ENCODE measurements around the gene CADPS. TPM values are rescaled to one million over a fixed set of nuclear protein-coding genes. Genes with fewer than 3 reads are reported as not detected.

Gene CADPS
- total and polyA plus RNA-seq, 5 experiments from 2014 or later: not detected

GRCh38 chr3:62892045-62892444, 16.8 kb upstream of the CADPS start:
- ATAC-seq: no peak
- H3K27ac Mint-ChIP-seq: no peak overlapping the region
- H3K27me3 Mint-ChIP-seq: peaks cover 0 to 5% (median 0%) of the 10 kb centered on the region in 5 donors
- peaks cover 0 to 9% (median 0%) of the 10 kb centered on the region in 9 donors for H3K9me3 Mint-ChIP-seq
- no peak for DNase-seq
- no peak overlapping the region for H3K4me3 Mint-ChIP-seq
- POLR2A ChIA-PET: no interaction called here
- no peaks in the 10 kb centered on the region for H3K4me1 Mint-ChIP-seq
- no peaks in the 10 kb centered on the region for H3K36me3 Mint-ChIP-seq

- DNase-seq (no peak), ATAC-seq (no peak)
- Mint-ChIP-seq H3K9me3 (peaks cover 0 to 7% (median 0%) of the 10 kb centered on the region in 9 donors), H3K4me1 (no peaks in the 10 kb centered on the region), H3K4me3 (no peak overlapping the region), H3K27me3 (peaks cover 0 to 4% (median 0%) of the 10 kb centered on the region in 5 donors), H3K27ac (no peak overlapping the region), H3K36me3 (no peaks in the 10 kb centered on the region)
- POLR2A ChIA-PET: no interaction called here
Measured at GRCh38 chr3:62888778-62889177, 13.6 kb upstream of the CADPS start.

- peaks cover 0 to 4% (median 0%) of the 10 kb centered on the region in 9 donors for H3K9me3 Mint-ChIP-seq
Measured at GRCh38 chr3:62888180-62888579, 13.0 kb upstream of the CADPS start.

GRCh38 chr3:62885136-62885535, 9.9 kb upstream of the CADPS start:
- peaks cover 0 to 12% (median 3%) of the 10 kb centered on the region in 5 donors for H3K27me3 Mint-ChIP-seq
- DNase-seq (no peak), ATAC-seq (no peak)
- peaks cover 0 to 7% (median 0%) of the 10 kb centered on the region in 9 donors for H3K9me3 Mint-ChIP-seq
- H3K36me3 Mint-ChIP-seq: no peaks in the 10 kb centered on the region
- H3K27ac Mint-ChIP-seq: no peak overlapping the region
- POLR2A ChIA-PET: no interaction called here
- no peaks in the 10 kb centered on the region for H3K4me1 Mint-ChIP-seq
- no peak overlapping the region for H3K4me3 Mint-ChIP-seq

More at GRCh38 chr3:62888180-62888579, 13.0 kb upstream of the CADPS start:
- H3K27ac Mint-ChIP-seq: no peak overlapping the region
- H3K27me3 Mint-ChIP-seq: peaks cover 0 to 4% (median 0%) of the 10 kb centered on the region in 5 donors
- POLR2A ChIA-PET: no interaction called here
- ATAC-seq (no peak), DNase-seq (no peak)
- H3K4me1 Mint-ChIP-seq: no peaks in the 10 kb centered on the region
- H3K4me3 Mint-ChIP-seq: no peak overlapping the region
- no peaks in the 10 kb centered on the region for H3K36me3 Mint-ChIP-seq

- POLR2A ChIA-PET: no interaction called here
- DNase-seq (no peak), ATAC-seq (no peak)
- Mint-ChIP-seq H3K27ac (no peak overlapping the region), H3K4me3 (no peak overlapping the region), H3K4me1 (no peaks in the 10 kb centered on the region), H3K9me3 (peaks cover 0 to 7% (median 2%) of the 10 kb centered on the region in 9 donors), H3K27me3 (peaks cover 0 to 17% (median 3%) of the 10 kb centered on the region in 5 donors), H3K36me3 (no peaks in the 10 kb centered on the region)
Measured at GRCh38 chr3:62884096-62884870, 9.1 kb upstream of the CADPS start.

- no peak overlapping the region for H3K27ac Mint-ChIP-seq
- peaks cover 0 to 7% (median 2%) of the 10 kb centered on the region in 9 donors for H3K9me3 Mint-ChIP-seq
- no peaks in the 10 kb centered on the region for H3K36me3 Mint-ChIP-seq
- DNase-seq (no peak), ATAC-seq (no peak)
- POLR2A ChIA-PET: no interaction called here
- no peaks in the 10 kb centered on the region for H3K4me1 Mint-ChIP-seq
- peaks cover 0 to 17% (median 9%) of the 10 kb centered on the region in 5 donors for H3K27me3 Mint-ChIP-seq
- H3K4me3 Mint-ChIP-seq: no peak overlapping the region
Measured at GRCh38 chr3:62882676-62883200, 7.5 kb upstream of the CADPS start.

- peaks cover 19 to 69% (median 45%) of the 10 kb centered on the region in 5 donors for H3K27me3 Mint-ChIP-seq
- peaks cover 3 to 10% (median 3%) of the 10 kb centered on the region in 3 donors for H3K36me3 Mint-ChIP-seq
- ATAC-seq (no peak), DNase-seq (no peak)
- H3K4me1 Mint-ChIP-seq: peaks cover 0 to 2% (median under 1%) of the 10 kb centered on the region in 4 donors
- POLR2A ChIA-PET: no interaction called here
- H3K27ac Mint-ChIP-seq: no peak overlapping the region
- no peak overlapping the region for H3K4me3 Mint-ChIP-seq
- H3K9me3 Mint-ChIP-seq: peaks cover 0 to 25% (median 6%) of the 10 kb centered on the region in 9 donors
Measured at GRCh38 chr3:62876064-62876463, 848 bp upstream of the CADPS start.

GRCh38 chr3:62875558-62876002, 364 bp upstream of the CADPS start:
- no peak for DNase-seq
- Mint-ChIP-seq H3K27ac (no peak overlapping the region), H3K4me1 (peaks cover 0 to 2% (median under 1%) of the 10 kb centered on the region in 4 donors), H3K36me3 (peaks cover 3 to 11% (median 3%) of the 10 kb centered on the region in 3 donors), H3K4me3 (no peak overlapping the region), H3K27me3 (peaks cover 19 to 67% (median 42%) of the 10 kb centered on the region in 5 donors), H3K9me3 (peaks cover 0 to 25% (median 6%) of the 10 kb centered on the region in 9 donors)
- POLR2A ChIA-PET: no interaction called here
- no peak for ATAC-seq

GRCh38 chr3:62873761-62874710, 1.2 kb downstream of the CADPS start:
- H3K27ac Mint-ChIP-seq: no peak overlapping the region
- DNase-seq: no peak
- ATAC-seq: no peak

GRCh38 chr3:62873451-62873760, 1.8 kb downstream of the CADPS start:
- Mint-ChIP-seq H3K36me3 (peaks cover 3 to 15% (median 3%) of the 10 kb centered on the region in 3 donors), H3K4me1 (peaks cover 0 to 2% (median under 1%) of the 10 kb centered on the region in 4 donors), H3K4me3 (peak overlapping the region in 1 of 10 donors; percentile 13), H3K27ac (no peak overlapping the region), H3K27me3 (peaks cover 19 to 56% (median 40%) of the 10 kb centered on the region in 5 donors), H3K9me3 (peaks cover 0 to 25% (median 6%) of the 10 kb centered on the region in 9 donors)
- POLR2A ChIA-PET: no interaction called here
- no peak for ATAC-seq
- DNase-seq: no peak

More at GRCh38 chr3:62873761-62874710, 1.2 kb downstream of the CADPS start:
- POLR2A ChIA-PET: no interaction called here
- H3K36me3 Mint-ChIP-seq: peaks cover 3 to 15% (median 3%) of the 10 kb centered on the region in 3 donors
- H3K4me3 Mint-ChIP-seq: peak overlapping the region in 1 of 10 donors; percentile 13
- peaks cover 0 to 25% (median 6%) of the 10 kb centered on the region in 9 donors for H3K9me3 Mint-ChIP-seq
- peaks cover 19 to 56% (median 42%) of the 10 kb centered on the region in 5 donors for H3K27me3 Mint-ChIP-seq
- H3K4me1 Mint-ChIP-seq: peaks cover 0 to 2% (median under 1%) of the 10 kb centered on the region in 4 donors

GRCh38 chr3:62872318-62872717, 2.9 kb downstream of the CADPS start:
- peaks cover 0 to 22% (median 6%) of the 10 kb centered on the region in 9 donors for H3K9me3 Mint-ChIP-seq
- peaks cover 0 to 2% (median under 1%) of the 10 kb centered on the region in 4 donors for H3K4me1 Mint-ChIP-seq
- DNase-seq (no peak), ATAC-seq (no peak)
- H3K4me3 Mint-ChIP-seq: no peak overlapping the region
- no peak overlapping the region for H3K27ac Mint-ChIP-seq
- peaks cover 19 to 49% (median 37%) of the 10 kb centered on the region in 5 donors for H3K27me3 Mint-ChIP-seq
- POLR2A ChIA-PET: no interaction called here
- H3K36me3 Mint-ChIP-seq: peaks cover 3 to 15% (median 3%) of the 10 kb centered on the region in 3 donors

GRCh38 chr3:62870321-62870720, 4.9 kb downstream of the CADPS start:
- no peak for DNase-seq
- Mint-ChIP-seq H3K4me1 (peaks cover 0 to 2% (median under 1%) of the 10 kb centered on the region in 4 donors), H3K27ac (no peak overlapping the region), H3K9me3 (peaks cover 0 to 10% (median 4%) of the 10 kb centered on the region in 9 donors), H3K4me3 (no peak overlapping the region), H3K36me3 (peaks cover under 1 to 5% (median 3%) of the 10 kb centered on the region in 3 donors), H3K27me3 (peaks cover 10 to 29% (median 20%) of the 10 kb centered on the region in 5 donors)
- ATAC-seq: no peak
- POLR2A ChIA-PET: no interaction called here

All from naive thymus-derived CD8-positive, alpha-beta T cell (primary cell).